Measurements from ENCODE around the gene AGPS. TPM values are rescaled to one million over a fixed set of nuclear protein-coding genes. Genes with fewer than 3 reads are reported as not detected.

The AGPS gene
- total and polyA plus RNA-seq, 10 of the 15 experiments (the other 5 are each of a cell fraction or from before 2014, with no cell fraction given), result 7.9 to 54.2 (median 38.7) TPM

DNA sequence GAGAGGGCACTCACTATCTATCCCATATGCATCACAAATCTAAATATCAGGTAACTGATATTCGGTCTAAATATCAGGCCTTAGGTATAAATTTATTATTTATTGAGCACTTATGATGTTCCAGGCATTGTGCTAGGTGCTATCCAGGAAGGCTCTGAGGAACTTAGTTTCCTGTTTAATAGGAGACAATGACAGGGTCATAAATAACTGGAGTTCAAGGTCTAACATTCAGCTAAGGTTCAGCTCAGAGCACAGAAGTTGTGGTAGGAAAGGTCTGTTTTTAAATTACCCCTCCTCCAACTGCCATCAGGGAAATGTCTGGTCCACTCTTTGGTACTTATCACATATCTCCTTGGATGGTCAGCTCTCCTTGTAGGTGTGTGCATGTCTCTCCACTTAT lies 193.6 kb downstream of the AGPS start:
- ChIA-PET RAD21 (ENCODE audit: unreplicated experiment) (no interaction called here), SMC1A (ENCODE audit: uncharacterized antibody, unreplicated experiment) (interaction anchor here (1.0 to 1.5 kb wide), 2 partner anchors 18 to 35 kb away, joined by 3 read pairs; no protein-coding TSS in a partner anchor), CTCF (interaction anchor here (1.1 kb wide), 1 partner anchor 18 kb away, joined by 3 read pairs; no protein-coding TSS in a partner anchor), POLR2A (no interaction called here)
- ATAC-seq (no peak), FAIRE-seq (no peak), DNase-seq (ENCODE audit: low read depth, low spot score) (no peak)
- in situ Hi-C loops (cut with MboI), result no loop called here
- no peak for TF ChIP-seq POLR2AphosphoS2 (IDR thresholded peaks at IDR 0.05; ENCODE audit: low read depth, low read length)
- TF ChIP-seq ETV6 (conservative IDR thresholded peaks at IDR 0.05 in 1 of 2, IDR thresholded peaks at IDR 0.05 in 1 of 2; ENCODE audit: borderline replicate concordance in 1 of 2, low read depth in 1 of 2), result no peak
- no peak for TF ChIP-seq GATAD2B (conservative IDR thresholded peaks at IDR 0.05; ENCODE audit: low read depth)
- TF ChIP-seq WRNIP1 (IDR thresholded peaks at IDR 0.05; ENCODE audit: borderline replicate concordance, low read depth, low read length), result no peak
- TF ChIP-seq CHD4 (IDR thresholded peaks at IDR 0.05), result no peak
- TF ChIP-seq HDGF (IDR thresholded peaks at IDR 0.05), result no peak
- TF ChIP-seq, protein P1, sequence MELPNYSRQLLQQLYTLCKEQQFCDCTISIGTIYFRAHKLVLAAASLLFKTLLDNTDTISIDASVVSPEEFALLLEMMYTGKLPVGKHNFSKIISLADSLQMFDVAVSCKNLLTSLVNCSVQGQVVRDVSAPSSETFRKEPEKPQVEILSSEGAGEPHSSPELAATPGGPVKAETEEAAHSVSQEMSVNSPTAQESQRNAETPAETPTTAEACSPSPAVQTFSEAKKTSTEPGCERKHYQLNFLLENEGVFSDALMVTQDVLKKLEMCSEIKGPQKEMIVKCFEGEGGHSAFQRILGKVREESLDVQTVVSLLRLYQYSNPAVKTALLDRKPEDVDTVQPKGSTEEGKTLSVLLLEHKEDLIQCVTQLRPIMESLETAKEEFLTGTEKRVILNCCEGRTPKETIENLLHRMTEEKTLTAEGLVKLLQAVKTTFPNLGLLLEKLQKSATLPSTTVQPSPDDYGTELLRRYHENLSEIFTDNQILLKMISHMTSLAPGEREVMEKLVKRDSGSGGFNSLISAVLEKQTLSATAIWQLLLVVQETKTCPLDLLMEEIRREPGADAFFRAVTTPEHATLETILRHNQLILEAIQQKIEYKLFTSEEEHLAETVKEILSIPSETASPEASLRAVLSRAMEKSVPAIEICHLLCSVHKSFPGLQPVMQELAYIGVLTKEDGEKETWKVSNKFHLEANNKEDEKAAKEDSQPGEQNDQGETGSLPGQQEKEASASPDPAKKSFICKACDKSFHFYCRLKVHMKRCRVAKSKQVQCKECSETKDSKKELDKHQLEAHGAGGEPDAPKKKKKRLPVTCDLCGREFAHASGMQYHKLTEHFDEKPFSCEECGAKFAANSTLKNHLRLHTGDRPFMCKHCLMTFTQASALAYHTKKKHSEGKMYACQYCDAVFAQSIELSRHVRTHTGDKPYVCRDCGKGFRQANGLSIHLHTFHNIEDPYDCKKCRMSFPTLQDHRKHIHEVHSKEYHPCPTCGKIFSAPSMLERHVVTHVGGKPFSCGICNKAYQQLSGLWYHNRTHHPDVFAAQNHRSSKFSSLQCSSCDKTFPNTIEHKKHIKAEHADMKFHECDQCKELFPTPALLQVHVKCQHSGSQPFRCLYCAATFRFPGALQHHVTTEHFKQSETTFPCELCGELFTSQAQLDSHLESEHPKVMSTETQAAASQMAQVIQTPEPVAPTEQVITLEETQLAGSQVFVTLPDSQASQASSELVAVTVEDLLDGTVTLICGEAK (IDR thresholded peaks at IDR 0.05; ENCODE audit: borderline replicate concordance), result no peak
- no peak for TF ChIP-seq MYC (IDR thresholded peaks at IDR 0.05; ENCODE audit: insufficient read depth, insufficient read length, insufficient replicate concordance, low read length, severe bottlenecking)
- no peak for TF ChIP-seq NFIC (IDR thresholded peaks at IDR 0.05; ENCODE audit: low read depth, low read length)
- TF ChIP-seq PAX5 (IDR thresholded peaks at IDR 0.05; ENCODE audit: borderline replicate concordance, low read depth, low read length), result no peak
- TF ChIP-seq, protein P2, sequence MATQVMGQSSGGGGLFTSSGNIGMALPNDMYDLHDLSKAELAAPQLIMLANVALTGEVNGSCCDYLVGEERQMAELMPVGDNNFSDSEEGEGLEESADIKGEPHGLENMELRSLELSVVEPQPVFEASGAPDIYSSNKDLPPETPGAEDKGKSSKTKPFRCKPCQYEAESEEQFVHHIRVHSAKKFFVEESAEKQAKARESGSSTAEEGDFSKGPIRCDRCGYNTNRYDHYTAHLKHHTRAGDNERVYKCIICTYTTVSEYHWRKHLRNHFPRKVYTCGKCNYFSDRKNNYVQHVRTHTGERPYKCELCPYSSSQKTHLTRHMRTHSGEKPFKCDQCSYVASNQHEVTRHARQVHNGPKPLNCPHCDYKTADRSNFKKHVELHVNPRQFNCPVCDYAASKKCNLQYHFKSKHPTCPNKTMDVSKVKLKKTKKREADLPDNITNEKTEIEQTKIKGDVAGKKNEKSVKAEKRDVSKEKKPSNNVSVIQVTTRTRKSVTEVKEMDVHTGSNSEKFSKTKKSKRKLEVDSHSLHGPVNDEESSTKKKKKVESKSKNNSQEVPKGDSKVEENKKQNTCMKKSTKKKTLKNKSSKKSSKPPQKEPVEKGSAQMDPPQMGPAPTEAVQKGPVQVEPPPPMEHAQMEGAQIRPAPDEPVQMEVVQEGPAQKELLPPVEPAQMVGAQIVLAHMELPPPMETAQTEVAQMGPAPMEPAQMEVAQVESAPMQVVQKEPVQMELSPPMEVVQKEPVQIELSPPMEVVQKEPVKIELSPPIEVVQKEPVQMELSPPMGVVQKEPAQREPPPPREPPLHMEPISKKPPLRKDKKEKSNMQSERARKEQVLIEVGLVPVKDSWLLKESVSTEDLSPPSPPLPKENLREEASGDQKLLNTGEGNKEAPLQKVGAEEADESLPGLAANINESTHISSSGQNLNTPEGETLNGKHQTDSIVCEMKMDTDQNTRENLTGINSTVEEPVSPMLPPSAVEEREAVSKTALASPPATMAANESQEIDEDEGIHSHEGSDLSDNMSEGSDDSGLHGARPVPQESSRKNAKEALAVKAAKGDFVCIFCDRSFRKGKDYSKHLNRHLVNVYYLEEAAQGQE (IDR thresholded peaks at IDR 0.05; ENCODE audit: low read depth, low read length), result no peak
- no peak for TF ChIP-seq SREBF1 (IDR thresholded peaks at IDR 0.05; ENCODE audit: low read length)
- intact Hi-C loops (cut with micrococcal nuclease; ENCODE audit: unreplicated experiment), result no loop called here
- BruUV-seq (replicated peaks), result no TSS peak
- Histone ChIP-seq H3K4me2 (ENCODE audit: control insufficient read depth, insufficient read depth) (no peak overlapping the region), H3K4me3 (no peak overlapping the region), H3K36me3 (ENCODE audit: control insufficient read depth in 2 of 2, insufficient read depth in 2 of 2, low read length in 1 of 2) (no peaks in the 10 kb centered on the region), H3K9me3 (replicated peaks; ENCODE audit: control insufficient read depth, insufficient read depth, low read length) (no peaks in the 10 kb centered on the region), H4K20me1 (ENCODE audit: control insufficient read depth, insufficient read depth) (no peaks in the 10 kb centered on the region), H2AFZ (ENCODE audit: control insufficient read depth, low read depth, low read length) (no peak overlapping the region), H3K9ac (ENCODE audit: control insufficient read depth, insufficient read depth, low read length) (no peak overlapping the region), H3K4me1 (ENCODE audit: control insufficient read depth, insufficient read depth, low read length) (no peaks in the 10 kb centered on the region), H3K79me2 (ENCODE audit: control insufficient read depth, insufficient read depth, low read length) (no peaks in the 10 kb centered on the region), H3K27ac (ENCODE audit: control insufficient read depth, insufficient read depth) (no peak overlapping the region), H3K27me3 (replicated peaks in 1 of 2; ENCODE audit: control insufficient read depth in 2 of 2, insufficient read depth in 2 of 2, low read length in 1 of 2) (no peaks in the 10 kb centered on the region; a peak in 1 of 4 replicates)
- WGBS (ENCODE audit: insufficient coverage, insufficient replicate concordance, low lambda C conversion rate, missing lambda C conversion rate), result 13% methylated on average over 1 of the region's 1 CpG
